ENCODE measurements around the gene AVP. TPM values are rescaled to one million over a fixed set of nuclear protein-coding genes. Genes with fewer than 3 reads are reported as not detected.

Gene AVP
- total and polyA plus RNA-seq, 2 of the 13 experiments (the other 11 are each of a cell fraction or from before 2014, with no cell fraction given) = 0.12 TPM; not detected in 1

DNA sequence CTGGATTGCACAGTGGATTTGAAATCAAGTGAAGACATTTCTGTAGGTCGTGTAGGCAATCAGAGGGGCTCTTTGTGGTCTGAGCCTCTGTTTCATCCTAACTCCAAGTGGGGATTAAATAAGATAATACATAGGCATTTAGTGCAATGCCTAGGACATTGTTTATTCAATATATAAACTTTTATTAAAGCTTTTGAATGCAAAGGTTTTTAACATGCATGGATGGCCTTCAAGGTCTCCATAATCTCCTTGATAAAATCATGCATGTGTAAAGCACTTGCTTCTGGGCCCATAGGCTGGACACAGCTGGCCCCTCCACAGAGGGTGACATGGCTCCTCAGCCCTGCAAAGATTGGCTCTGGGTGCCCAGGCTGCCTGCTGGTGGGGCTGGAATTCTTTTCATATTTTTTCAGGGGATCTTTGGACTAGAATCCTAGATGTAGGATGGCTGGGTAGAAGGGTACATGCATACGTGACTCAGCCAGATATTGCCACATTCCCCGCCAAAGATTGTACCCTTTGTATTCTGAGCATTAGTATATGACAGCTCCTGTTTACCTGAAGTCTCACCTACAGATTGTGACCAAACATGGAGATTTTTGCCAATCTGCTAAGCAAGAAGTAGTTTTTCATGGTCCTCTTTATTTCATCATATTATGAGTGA lies 19.0 kb upstream of the AVP start (continued):
- TF ChIP-seq, protein P1, sequence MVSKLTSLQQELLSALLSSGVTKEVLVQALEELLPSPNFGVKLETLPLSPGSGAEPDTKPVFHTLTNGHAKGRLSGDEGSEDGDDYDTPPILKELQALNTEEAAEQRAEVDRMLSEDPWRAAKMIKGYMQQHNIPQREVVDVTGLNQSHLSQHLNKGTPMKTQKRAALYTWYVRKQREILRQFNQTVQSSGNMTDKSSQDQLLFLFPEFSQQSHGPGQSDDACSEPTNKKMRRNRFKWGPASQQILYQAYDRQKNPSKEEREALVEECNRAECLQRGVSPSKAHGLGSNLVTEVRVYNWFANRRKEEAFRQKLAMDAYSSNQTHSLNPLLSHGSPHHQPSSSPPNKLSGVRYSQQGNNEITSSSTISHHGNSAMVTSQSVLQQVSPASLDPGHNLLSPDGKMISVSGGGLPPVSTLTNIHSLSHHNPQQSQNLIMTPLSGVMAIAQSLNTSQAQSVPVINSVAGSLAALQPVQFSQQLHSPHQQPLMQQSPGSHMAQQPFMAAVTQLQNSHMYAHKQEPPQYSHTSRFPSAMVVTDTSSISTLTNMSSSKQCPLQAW (CRISPR knock-in tag; IDR thresholded peaks at IDR 0.05) = peak; percentile 53
- TF ChIP-seq FOSL1 (CRISPR knock-in tag; IDR thresholded peaks at IDR 0.05; ENCODE audit: borderline replicate concordance) = peak; percentile 90
- peak; percentile 96 for TF ChIP-seq HNF4A (CRISPR knock-in tag; IDR thresholded peaks at IDR 0.05)
- TF ChIP-seq ZNF44 (CRISPR knock-in tag; IDR thresholded peaks at IDR 0.05) = peak; percentile 70; the same call in 1 of the 2 replicates
- TF ChIP-seq RARA (CRISPR knock-in tag; IDR thresholded peaks at IDR 0.05) = peak; percentile 72
- no peak for TF ChIP-seq AGO1 (IDR thresholded peaks at IDR 0.05; ENCODE audit: low read depth, low read length, poor library complexity, severe bottlenecking)
- no peak for TF ChIP-seq NR1H2 (CRISPR knock-in tag; IDR thresholded peaks at IDR 0.05; ENCODE audit: borderline replicate concordance, low read depth)
- TF ChIP-seq, protein P2, sequence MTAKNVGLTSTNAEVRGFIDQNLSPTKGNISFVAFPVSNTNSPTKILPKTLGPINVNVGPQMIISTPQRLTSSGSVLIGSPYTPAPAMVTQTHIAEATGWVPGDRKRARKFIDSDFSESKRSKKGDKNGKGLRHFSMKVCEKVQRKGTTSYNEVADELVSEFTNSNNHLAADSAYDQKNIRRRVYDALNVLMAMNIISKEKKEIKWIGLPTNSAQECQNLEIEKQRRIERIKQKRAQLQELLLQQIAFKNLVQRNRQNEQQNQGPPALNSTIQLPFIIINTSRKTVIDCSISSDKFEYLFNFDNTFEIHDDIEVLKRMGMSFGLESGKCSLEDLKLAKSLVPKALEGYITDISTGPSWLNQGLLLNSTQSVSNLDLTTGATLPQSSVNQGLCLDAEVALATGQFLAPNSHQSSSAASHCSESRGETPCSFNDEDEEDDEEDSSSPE (CRISPR knock-in tag; IDR thresholded peaks at IDR 0.05) = peak; percentile 87
- TF ChIP-seq, protein P3, sequence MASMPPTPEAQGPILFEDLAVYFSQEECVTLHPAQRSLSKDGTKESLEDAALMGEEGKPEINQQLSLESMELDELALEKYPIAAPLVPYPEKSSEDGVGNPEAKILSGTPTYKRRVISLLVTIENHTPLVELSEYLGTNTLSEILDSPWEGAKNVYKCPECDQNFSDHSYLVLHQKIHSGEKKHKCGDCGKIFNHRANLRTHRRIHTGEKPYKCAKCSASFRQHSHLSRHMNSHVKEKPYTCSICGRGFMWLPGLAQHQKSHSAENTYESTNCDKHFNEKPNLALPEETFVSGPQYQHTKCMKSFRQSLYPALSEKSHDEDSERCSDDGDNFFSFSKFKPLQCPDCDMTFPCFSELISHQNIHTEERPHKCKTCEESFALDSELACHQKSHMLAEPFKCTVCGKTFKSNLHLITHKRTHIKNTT (CRISPR knock-in tag; IDR thresholded peaks at IDR 0.05) = no peak
- TF ChIP-seq ZFP36 (IDR thresholded peaks at IDR 0.05; ENCODE audit: borderline replicate concordance, low read depth, low read length, partially characterized antibody) = no peak
- TF ChIP-seq ZSCAN31 (CRISPR knock-in tag; IDR thresholded peaks at IDR 0.05; ENCODE audit: low read depth) = peak; percentile 67; the same call in 1 of the 2 replicates
- TF ChIP-seq, protein P4, sequence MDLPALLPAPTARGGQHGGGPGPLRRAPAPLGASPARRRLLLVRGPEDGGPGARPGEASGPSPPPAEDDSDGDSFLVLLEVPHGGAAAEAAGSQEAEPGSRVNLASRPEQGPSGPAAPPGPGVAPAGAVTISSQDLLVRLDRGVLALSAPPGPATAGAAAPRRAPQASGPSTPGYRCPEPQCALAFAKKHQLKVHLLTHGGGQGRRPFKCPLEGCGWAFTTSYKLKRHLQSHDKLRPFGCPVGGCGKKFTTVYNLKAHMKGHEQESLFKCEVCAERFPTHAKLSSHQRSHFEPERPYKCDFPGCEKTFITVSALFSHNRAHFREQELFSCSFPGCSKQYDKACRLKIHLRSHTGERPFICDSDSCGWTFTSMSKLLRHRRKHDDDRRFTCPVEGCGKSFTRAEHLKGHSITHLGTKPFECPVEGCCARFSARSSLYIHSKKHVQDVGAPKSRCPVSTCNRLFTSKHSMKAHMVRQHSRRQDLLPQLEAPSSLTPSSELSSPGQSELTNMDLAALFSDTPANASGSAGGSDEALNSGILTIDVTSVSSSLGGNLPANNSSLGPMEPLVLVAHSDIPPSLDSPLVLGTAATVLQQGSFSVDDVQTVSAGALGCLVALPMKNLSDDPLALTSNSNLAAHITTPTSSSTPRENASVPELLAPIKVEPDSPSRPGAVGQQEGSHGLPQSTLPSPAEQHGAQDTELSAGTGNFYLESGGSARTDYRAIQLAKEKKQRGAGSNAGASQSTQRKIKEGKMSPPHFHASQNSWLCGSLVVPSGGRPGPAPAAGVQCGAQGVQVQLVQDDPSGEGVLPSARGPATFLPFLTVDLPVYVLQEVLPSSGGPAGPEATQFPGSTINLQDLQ (CRISPR knock-in tag; IDR thresholded peaks at IDR 0.05) = no peak
- no peak for TF ChIP-seq TCF12 (IDR thresholded peaks at IDR 0.05)
- TF ChIP-seq TCF12 (CRISPR knock-in tag; IDR thresholded peaks at IDR 0.05) = 0 out of 2 replicates have a peak, but pooled peaks have one; percentile 40
- TF ChIP-seq NFE2L2 (IDR thresholded peaks at IDR 0.05; ENCODE audit: low read length) = peak; percentile 82
- peak; percentile 75 for TF ChIP-seq SMC3 (IDR thresholded peaks at IDR 0.05; ENCODE audit: low read length)
- TF ChIP-seq, protein P5, sequence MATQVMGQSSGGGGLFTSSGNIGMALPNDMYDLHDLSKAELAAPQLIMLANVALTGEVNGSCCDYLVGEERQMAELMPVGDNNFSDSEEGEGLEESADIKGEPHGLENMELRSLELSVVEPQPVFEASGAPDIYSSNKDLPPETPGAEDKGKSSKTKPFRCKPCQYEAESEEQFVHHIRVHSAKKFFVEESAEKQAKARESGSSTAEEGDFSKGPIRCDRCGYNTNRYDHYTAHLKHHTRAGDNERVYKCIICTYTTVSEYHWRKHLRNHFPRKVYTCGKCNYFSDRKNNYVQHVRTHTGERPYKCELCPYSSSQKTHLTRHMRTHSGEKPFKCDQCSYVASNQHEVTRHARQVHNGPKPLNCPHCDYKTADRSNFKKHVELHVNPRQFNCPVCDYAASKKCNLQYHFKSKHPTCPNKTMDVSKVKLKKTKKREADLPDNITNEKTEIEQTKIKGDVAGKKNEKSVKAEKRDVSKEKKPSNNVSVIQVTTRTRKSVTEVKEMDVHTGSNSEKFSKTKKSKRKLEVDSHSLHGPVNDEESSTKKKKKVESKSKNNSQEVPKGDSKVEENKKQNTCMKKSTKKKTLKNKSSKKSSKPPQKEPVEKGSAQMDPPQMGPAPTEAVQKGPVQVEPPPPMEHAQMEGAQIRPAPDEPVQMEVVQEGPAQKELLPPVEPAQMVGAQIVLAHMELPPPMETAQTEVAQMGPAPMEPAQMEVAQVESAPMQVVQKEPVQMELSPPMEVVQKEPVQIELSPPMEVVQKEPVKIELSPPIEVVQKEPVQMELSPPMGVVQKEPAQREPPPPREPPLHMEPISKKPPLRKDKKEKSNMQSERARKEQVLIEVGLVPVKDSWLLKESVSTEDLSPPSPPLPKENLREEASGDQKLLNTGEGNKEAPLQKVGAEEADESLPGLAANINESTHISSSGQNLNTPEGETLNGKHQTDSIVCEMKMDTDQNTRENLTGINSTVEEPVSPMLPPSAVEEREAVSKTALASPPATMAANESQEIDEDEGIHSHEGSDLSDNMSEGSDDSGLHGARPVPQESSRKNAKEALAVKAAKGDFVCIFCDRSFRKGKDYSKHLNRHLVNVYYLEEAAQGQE (IDR thresholded peaks at IDR 0.05; ENCODE audit: borderline replicate concordance in 1 of 2, low read depth in 1 of 2, low read length in 2 of 2) = peak in 1 of 2 experiments; percentile 49; a peak in 1 of 4 replicates
- TF ChIP-seq NFIB (CRISPR knock-in tag; IDR thresholded peaks at IDR 0.05; ENCODE audit: borderline replicate concordance) = no peak
- peak; percentile 64; the same call in 1 of the 2 replicates for TF ChIP-seq ZNF33B (CRISPR knock-in tag; IDR thresholded peaks at IDR 0.05)

Data from HepG2 (cell line).